Left cardiac atrium (tissue), 4 donors: ENCODE data around the gene SPDYE16. TPM values are rescaled to one million over a fixed set of nuclear protein-coding genes. Genes with fewer than 3 reads are reported as not detected.
"Not testable (repeated sequence)": the region's sequence is repeated elsewhere in the genome, so short reads cannot be mapped to it uniquely, and the experiment has no call there.

ENCODE experiments used
- ATAC-seq, 2 donors: fragments of 200-7000 bp; cut with Tn5 transposase; one replicate each; pipeline ENCODE4 v1.9.1; 2020; ENCODE audit warnings: mild to moderate bottlenecking in 2 of 2, moderate library complexity in 2 of 2
- DNase-seq: peaks from one replicate; pipeline ENCODE4 v3.0.0-alpha.2; 2020
- intact Hi-C, 2 donors: fragments of 100-400 bp; cut with DNase I; formaldehyde crosslinking; loops; one replicate each; pipeline versions ENCODE4 v1.14.1 to v1.15.1; 2022 to 2023
- total RNA-seq, 2 donors: library from RNA; stranded (reverse); fragmentation: NEBNext Ultra II Directional; extraction: Animal tissue kit (Norgen Biotek cat#: 25700); gene quantifications; one replicate each; pipeline ENCODE4 v1.2.1, GENCODE V29; 2021
- donor health status: DM: no; HTN: yes; CAD: no.
- donor health status: DM: no; HTN: yes; CAD: no; lungs with severe emphysema.
- donor health status: DM: yes; HTN: yes; CAD: no.
- donor health status: Dilated cardiomyopathy.

Gene SPDYE16
- total RNA-seq, 2 donors from 2014 or later, result 0.12 to 0.34 TPM

GRCh38 chr7:76509931-76510877, 32.9 kb downstream of the SPDYE16 start, which contains the start of gene UPK3B:
TSS of gene UPK3B (plus strand) at chr7:76510552. CDS start at chr7:76510653, 101 bp downstream.
- DNase-seq (peak; percentile 29), ATAC-seq (peak in 1 of 2 donors; percentile 50)
- intact Hi-C loops, result no loop called here

GRCh38 chr7:76507723-76508406, 35.2 kb downstream of the SPDYE16 start:
- DNase-seq (no peak), ATAC-seq (no peak)
- intact Hi-C loops, result no loop called here

- ATAC-seq, intact Hi-C loops, DNase-seq: not testable (repeated sequence)
Measured at GRCh38 chr7:76506643-76507042, 36.5 kb downstream of the SPDYE16 start.

GRCh38 chr7:76506081-76506440, 37.0 kb downstream of the SPDYE16 start:
- no peak for ATAC-seq
- intact Hi-C loops, result no loop called here

GRCh38 chr7:76505168-76506080, 37.7 kb downstream of the SPDYE16 start:
- intact Hi-C loops, result no loop called here
- ATAC-seq (peak; percentile 22 to 52), DNase-seq (no peak)

More at GRCh38 chr7:76506081-76506440, 37.0 kb downstream of the SPDYE16 start:
- no peak for DNase-seq

- ATAC-seq, result peak; percentile 7 to 45
- intact Hi-C loops, result not testable (repeated sequence)
Measured at GRCh38 chr7:76504351-76505167, 38.5 kb downstream of the SPDYE16 start.

GRCh38 chr7:76503244-76503643, 39.9 kb downstream of the SPDYE16 start:
- DNase-seq, ATAC-seq, intact Hi-C loops: not testable (repeated sequence)

More at GRCh38 chr7:76504351-76505167, 38.5 kb downstream of the SPDYE16 start:
- not testable (repeated sequence) for DNase-seq

GRCh38 chr7:76502836-76503235, 40.3 kb downstream of the SPDYE16 start:
- DNase-seq, ATAC-seq, intact Hi-C loops: not testable (repeated sequence)

- intact Hi-C loops, DNase-seq, ATAC-seq: not testable (repeated sequence)
Measured at GRCh38 chr7:76502224-76502623, 40.9 kb downstream of the SPDYE16 start.

- intact Hi-C loops, DNase-seq: not testable (repeated sequence)
- peak in 1 of 2 donors; percentile 29 for ATAC-seq
Measured at GRCh38 chr7:76499924-76500241, 43.2 kb downstream of the SPDYE16 start.

GRCh38 chr7:76499201-76499923, 43.7 kb downstream of the SPDYE16 start:
- DNase-seq, ATAC-seq, intact Hi-C loops: not testable (repeated sequence)

- ATAC-seq, intact Hi-C loops, DNase-seq: not testable (repeated sequence)
Measured at GRCh38 chr7:76498583-76499200, 44.4 kb downstream of the SPDYE16 start.

- DNase-seq, ATAC-seq, intact Hi-C loops: not testable (repeated sequence)
Measured at GRCh38 chr7:76497918-76498582, 45.0 kb downstream of the SPDYE16 start.

- intact Hi-C loops, ATAC-seq, DNase-seq: not testable (repeated sequence)
Measured at GRCh38 chr7:76495717-76496116, 47.4 kb downstream of the SPDYE16 start.

GRCh38 chr7:76492139-76492538, 51.0 kb downstream of the SPDYE16 start:
- ATAC-seq, intact Hi-C loops, DNase-seq: not testable (repeated sequence)

- ATAC-seq, result peak in 1 of 2 donors; percentile 6
- DNase-seq, intact Hi-C loops: not testable (repeated sequence)
Measured at GRCh38 chr7:76487969-76488368, 55.1 kb downstream of the SPDYE16 start.
